ENCODE data around the gene HLX.

Gene HLX

DNA sequence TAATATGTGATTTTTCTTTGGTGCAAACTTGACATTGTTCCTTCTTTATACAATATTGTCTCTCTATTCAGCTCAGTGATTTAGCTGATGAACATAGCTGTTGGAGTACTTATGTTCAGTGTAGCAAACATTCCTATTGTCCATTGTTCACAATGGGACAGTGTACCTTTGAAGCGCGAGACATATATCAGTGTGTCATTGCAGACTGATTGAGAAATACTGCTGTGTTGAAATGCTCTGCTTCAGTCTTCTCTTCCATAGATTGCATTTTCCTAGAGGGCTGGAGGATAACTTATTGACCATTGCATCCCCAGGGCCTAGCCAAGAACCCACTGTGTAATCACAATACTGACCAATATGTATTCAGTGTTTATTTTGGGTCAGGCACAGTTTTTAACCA, 46.5 kb downstream of the HLX start:
- DNase-seq (ENCODE audit: low spot score) = no peak

- no peak for DNase-seq (ENCODE audit: low spot score)
These were observed 46.9 kb downstream of the HLX start for GRCh38 chr1:220926146-220926545.

DNA sequence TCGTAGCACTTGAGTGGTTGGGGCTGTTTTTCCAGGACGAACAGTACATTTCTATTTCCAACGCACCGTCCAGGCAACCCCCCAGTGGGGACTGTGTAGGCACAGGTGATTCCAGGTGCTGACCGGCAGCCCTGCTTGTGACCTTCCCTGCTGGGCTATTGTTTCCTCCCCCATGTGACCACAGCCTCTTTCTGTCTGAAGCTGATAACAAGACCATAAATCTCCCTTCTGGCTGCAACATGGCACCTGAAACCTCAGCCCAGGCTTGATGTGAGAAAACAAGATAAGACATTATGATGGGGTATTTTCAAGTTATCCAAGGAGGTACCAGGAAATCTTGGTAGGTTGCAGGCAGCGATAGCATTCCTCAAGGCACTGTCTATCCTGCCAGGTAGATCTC, 48.2 kb downstream of the HLX start:
- no peak for DNase-seq (ENCODE audit: low spot score)

GRCh38 chr1:220928320-220928719, 49.1 kb downstream of the HLX start:
- no peak for DNase-seq (ENCODE audit: low spot score)

GRCh38 chr1:220928725-220929300, 49.6 kb downstream of the HLX start:
- no peak for DNase-seq (ENCODE audit: low spot score)

DNA sequence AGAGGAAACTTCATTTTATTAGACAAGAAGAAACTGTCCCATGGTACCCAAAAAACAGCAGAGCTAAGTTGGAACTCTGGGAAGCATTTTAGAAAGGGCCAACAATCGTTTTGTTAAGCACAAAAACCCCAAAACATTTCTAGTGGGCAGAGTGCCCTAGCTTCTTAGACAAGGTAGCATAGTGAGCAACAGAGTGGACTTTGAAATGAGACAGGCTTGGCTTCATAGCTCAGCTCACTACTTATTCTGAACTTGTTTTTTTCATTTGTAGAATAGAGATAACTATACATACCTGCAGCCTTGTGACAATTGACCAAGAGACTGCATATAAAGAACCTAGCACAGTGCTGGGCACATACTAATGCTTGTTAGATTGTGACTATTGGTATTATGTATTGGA, 50.1 kb downstream of the HLX start:
- DNase-seq (ENCODE audit: low spot score) = no peak

All from putamen (tissue), 1 donor.